NCI-H446 (cell line): ENCODE measurements around the gene ASB18.
"Not testable (repeated sequence)": the region's sequence is repeated elsewhere in the genome, so short reads cannot be mapped to it uniquely, and the experiment has no call there.

Source experiments
- DNase-seq, 2 experiments: peaks; one replicate each; lab custom pipeline; 2025; lab: John Stamatoyannopoulos, UW

Gene ASB18

DNA sequence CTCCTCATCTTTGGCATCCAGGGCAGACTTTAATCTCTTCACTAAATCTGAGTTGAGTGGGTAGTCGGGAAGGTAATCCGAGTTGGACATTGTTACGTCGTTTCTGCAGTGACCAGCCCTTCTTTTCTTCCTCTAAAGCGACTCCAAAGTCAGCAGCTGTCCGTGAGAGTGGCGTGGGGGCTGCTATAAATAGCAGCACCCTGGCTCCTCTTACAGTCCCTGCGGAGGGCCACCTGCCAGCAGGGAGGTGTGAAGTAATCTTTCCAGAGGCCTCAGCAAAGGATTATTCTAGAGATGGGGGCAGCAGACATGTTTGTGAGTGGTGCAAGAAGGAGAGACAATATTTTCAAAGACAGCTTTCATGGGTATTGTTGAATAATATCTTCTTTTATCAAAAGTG is at the start of gene ASB18:
TSS of gene ASB18 (minus strand) at position 151 of the 400 bp plus-strand sequence. CDS start at position 90, 61 bp downstream.
- no peak for DNase-seq

GRCh38 chr2:236311286-236311685 is 47.1 kb upstream of the ASB18 start:
- no peak for DNase-seq

DNA sequence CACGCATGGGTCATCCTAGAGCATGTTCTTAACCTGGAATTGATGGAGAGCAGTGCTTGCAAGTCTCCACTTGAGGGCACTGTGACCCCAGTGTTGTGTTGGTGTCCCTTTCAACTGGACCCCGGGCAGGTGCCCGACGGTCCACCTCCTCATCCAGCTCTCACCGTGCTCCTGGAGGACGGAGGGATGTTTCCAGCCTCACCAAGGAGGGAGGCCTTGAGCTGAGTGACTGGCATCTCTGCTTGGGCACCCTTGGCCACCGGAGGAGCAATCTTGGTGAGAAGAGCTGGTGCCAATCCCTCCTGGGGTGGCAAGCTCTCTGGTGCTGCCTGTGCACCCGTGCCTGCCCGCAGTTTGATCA is 45.4 kb upstream of the ASB18 start:
- peak in 1 of 2 experiments; percentile 15 for DNase-seq

- DNase-seq: no peak
Observed at GRCh38 chr2:236308855-236309668, 44.9 kb upstream of the ASB18 start.

DNA sequence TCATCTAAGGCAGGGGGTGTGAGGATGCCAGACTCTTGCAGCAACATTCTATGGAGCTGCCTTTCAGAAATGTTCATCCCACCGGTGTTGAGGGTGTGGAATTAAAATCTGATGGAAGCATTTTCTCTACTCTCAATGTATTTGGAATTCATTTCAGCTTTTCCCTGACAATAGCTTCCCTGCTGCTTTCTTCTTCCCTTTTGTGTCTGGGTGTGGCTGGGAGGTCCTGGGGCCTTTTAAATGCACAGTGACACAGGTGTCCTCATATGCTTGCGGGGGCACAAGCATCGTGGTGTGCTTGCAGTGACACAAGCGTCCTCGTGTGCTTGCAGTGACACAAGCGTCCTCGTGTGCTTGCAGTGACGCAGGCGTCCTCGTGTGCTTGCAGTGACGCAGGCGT is 43.4 kb upstream of the ASB18 start:
- no peak for DNase-seq

DNA sequence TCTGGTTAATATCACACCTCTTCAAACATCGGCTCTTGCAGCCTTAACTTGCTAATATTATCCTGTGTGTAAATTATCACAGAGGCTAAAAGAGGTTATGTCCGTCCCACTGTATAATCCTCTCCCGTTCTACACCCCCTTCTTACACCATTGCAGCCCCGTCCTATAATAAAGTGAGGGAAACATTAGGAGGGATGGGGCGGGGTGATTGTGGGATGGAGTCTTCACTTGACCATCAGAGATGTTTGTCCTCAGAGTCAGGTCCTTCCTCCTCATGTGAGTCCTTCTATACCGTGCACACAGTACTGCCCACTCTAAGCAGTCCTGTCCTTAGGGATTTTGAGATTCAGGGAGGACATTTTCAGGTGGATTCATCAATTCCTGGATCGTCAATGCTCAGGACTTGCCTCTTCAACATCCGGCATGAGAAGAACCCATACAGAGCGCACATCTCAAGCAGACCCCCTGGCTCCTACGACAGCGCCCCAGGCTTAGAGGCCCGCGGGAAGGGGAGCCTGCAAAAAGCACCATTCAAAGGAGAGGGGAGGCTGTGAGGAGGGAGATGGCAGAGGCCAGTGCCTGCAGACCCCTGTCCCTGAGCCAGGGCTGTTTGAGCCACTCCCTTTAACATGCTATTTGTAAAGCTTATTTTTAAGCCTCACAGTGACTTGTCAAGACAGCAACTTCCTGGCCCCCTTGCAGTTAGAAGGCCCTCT is 42.8 kb upstream of the ASB18 start:
- no peak for DNase-seq

- no peak for DNase-seq
Observed at GRCh38 chr2:236305964-236306605, 41.9 kb upstream of the ASB18 start.

DNA sequence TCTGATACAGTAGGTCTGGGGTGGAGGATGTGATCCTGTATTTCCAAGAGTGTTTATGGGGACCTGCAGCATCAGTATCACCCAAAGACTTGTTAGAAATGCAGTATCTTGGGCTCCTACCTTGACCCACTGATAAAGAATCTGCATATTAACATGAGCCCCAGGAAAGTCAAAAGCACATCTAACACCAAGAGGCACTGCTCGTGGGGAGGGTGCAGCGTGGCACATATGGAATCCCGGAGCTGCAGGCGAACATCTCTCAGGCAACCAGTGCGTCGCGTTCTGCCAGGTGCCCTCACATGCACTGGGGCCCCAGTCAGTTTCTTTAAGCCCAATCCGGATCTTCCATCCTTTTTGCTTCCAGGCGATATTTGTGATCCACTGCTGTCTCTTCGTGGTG is 41.3 kb upstream of the ASB18 start:
- no peak for DNase-seq

DNA sequence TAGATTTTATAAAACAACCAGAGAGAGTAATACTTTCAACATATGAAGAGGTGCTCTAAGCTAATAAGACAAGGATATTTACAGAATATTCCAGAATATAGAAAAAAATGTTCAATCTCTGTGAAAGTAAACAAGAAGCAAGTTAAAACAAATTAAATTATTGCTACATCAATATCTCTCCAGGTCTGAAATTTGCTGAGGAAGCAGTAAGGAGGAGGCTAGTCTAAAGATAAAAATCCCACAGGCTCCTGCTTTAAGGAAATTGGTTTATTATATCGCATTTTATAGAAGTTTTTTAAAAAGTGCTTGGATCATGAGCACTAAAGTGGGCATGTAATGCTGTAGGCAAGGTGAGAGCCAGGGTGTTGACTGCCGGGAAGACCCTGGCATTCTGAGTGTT is 39.7 kb upstream of the ASB18 start:
- DNase-seq: no peak

DNA sequence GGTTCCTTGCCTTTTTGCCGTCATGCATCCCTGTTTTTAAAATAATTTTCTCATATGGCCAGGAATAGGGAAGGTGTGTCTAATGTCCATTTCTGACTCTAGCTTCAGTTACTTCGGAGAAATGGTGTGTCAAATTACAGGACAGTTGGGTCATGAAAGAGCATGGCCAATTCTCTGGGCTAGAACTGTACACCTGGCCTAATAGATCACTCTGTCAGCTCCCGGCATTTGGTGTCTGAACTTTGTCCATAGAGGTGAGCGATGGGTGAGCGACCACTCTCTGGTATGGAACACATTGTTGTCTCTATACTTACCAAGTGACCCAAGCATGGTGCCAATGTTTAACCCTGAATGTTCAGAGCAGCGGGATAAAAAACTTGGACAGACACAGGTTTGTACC is 38.3 kb upstream of the ASB18 start:
- DNase-seq: no peak

DNA sequence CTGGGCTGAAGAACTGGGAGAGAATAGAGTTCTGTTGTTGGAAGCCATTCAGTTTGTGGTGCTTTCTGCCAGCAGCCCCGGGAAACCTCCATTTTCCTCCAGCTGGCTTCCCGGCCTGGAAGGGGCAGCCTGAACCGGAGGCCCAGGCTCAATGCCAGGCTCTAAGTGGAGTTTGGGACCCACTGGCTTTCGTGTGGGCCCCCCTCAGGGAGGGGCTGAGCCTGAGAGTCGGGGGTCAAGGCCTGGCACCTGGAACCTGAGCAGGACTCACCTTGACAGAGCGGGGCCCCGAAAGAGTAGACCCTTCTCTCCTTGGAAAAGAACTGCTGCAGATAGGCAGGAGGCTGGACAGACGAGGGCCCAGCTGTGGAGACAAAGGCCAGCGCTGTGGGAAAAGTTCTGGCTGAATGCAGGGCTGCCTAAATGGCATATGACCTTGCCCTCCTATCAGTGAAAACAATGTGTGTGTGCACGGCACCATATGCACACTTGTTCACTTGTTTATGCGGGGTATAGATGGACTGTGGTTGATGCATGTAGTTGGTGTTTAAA is 34.8 kb upstream of the ASB18 start:
- DNase-seq: no peak

DNA sequence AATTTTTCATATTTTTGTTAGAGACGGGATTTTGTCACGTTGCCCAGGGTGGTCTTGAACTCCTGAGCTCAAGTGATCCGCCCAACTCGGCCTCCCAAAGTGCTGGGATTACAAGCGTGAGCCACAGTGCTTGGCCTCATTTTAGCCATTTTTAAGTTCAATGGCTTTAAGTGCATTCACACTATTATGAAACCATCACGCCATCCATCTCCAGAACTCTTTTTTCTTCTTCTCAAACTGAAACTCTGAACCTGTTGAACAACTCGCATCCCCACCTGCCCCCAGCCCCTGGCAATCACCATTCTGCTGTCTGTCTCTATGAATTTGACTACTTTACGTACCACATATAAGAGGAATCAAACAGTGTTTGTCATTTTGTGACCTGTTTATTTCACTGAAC is 31.3 kb upstream of the ASB18 start:
- no peak for DNase-seq

- DNase-seq: no peak
Observed at GRCh38 chr2:236294647-236295046, 30.4 kb upstream of the ASB18 start.

DNA sequence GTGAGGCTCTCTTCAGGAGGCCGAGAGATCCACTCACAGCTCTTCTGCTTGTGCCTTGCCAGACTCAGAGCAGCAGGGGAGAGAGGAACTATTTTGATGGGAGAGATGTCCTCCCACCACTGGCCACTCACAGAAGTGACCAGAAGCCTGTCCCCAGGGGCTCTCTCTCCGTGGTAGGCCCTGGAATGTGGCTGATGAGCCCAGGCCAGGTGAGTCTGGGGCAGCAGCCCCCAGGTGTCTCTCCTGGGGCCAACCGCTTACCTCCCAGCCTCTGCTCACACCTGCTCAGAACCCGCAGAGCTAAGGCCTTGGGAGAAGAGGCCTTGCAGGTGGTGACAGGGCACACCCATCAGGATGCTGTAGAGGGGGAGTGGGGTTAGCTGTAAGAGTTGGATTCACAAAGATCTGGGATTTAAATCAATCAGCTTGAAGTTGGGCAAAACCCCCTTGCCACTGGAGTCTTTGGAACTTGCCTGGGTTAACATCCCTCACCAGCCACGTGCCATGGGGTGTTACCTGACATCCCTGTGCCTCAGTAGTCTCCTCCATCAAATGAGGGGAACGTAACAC is 29.1 kb upstream of the ASB18 start:
- DNase-seq: no peak

DNA sequence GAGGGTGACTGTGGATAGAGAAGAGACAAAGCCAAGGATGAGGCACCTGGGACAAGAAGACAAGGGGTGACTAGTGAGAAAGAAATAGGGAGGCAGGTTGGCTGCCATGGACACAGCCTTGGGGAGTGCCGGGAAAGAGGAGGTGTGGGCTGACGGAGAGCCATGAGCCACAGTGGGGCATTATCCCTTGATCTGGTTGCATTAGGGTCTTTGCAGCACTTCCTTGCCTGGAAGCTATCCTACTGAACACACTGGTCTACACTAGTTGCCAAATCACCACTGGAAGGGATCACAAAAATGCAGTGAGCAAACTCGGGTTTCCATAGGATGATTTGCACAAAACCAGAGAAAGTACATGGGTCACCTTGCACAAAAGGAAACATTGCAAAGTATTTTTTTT is 27.7 kb upstream of the ASB18 start:
- no peak for DNase-seq

GRCh38 chr2:236291476-236291875 is 27.3 kb upstream of the ASB18 start:
- no peak for DNase-seq

- DNase-seq: no peak
Observed at GRCh38 chr2:236290742-236291425, 26.7 kb upstream of the ASB18 start.

GRCh38 chr2:236289766-236290462 is 25.7 kb upstream of the ASB18 start:
- no peak for DNase-seq

- not testable (repeated sequence) for DNase-seq
Observed at GRCh38 chr2:236288373-236288772, 24.2 kb upstream of the ASB18 start.

- DNase-seq: no peak
Observed at GRCh38 chr2:236287656-236288055, 23.4 kb upstream of the ASB18 start.

DNA sequence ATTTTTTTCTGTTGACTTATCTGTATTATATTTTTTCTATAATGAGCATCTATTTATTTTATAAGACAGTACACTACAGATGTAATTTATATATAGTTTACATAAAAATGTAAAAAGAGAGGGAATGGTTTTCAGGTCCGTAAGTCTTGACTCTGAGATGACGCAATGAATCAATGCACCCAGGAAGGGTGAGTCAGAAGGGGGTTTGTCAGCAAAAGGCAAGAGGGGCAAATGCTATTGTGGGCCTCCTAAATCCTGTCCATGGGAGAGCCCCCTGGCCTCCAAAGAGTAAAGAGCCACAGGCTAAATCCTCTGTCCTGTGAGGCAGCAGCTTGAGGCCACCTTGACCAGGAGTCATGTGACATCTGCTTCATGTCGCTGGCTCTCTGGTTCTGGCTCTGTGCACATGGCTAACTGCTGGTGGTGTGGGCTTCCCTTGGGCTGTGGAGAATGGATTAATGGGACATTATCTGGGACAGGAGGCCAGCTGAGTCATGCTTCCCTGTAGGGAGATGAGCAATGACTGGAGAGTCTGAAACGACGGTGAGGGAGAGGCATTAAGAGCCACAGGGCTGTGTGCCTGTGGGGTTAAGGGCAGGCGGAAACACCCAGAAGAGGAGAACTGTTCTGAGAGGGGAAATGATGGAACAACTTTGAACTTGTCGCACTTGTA is 22.8 kb upstream of the ASB18 start:
- no peak for DNase-seq
